ENCODE results near the gene SCCPDH. TPM values are rescaled to one million over a fixed set of nuclear protein-coding genes. Genes with fewer than 3 reads are reported as not detected.

SCCPDH gene
- total and polyA plus RNA-seq, 2 experiments from 2014 or later: 44.2 to 44.8 TPM

DNA sequence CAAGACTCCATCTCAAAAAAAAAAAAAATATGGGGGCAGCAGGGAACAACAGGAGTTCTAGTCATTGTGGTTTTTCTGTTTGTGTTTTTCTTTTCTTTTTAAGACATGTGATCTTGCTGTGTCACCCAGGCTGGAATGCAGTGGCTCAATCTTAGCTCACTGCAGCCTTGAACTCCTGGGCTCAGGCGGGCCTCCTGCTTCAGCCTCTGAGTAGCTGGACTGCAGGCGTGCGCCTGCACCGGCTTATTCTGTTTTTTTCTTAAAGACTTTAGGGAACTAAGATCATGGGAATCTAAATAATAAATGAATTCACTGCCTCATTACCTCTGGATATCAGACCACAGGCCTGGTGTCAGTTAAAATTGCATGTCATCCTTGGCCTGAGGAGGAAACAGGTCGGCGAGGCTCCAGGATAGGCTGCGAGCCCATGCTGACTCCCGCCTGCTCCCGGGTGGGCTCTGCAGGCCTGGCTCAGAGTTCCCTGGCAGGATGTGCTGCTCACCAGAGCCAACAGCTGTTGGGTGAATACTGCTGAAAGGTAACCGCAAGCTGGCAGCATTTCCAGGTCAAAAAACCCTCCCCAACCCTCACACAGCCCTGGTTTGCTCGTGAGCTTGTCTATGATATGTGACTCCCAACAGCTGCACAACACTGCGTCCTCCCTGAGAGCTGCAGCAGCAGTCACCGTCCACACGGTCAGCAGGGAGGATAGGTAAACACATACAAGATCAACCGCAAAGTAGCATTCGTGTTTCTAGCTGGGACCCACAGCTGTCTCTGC, 58.1 kb downstream of the SCCPDH start:
- Histone ChIP-seq H3K36me3 (replicated peaks; ENCODE audit: insufficient read depth, low read depth) (no peaks in the 10 kb centered on the region), H3K27me3 (no peaks in the 10 kb centered on the region), H3K9me3 (ENCODE audit: low read depth) (no peaks in the 10 kb centered on the region), H3K4me1 (ENCODE audit: insufficient read depth) (no peaks in the 10 kb centered on the region), H3K9me2 (replicated peaks; ENCODE audit: insufficient read depth) (no peaks in the 10 kb centered on the region), H3K4me2 (no peak overlapping the region), H2AFZ (no peak overlapping the region), H4K20me1 (ENCODE audit: insufficient read depth, poor library complexity, severe bottlenecking) (no peaks in the 10 kb centered on the region), H3K27ac (no peak overlapping the region), H3K79me2 (no peaks in the 10 kb centered on the region), H3K4me3 (no peak overlapping the region)
- TF ChIP-seq EZH2 (IDR thresholded peaks at IDR 0.05; ENCODE audit: borderline replicate concordance): no peak
- no peak for TF ChIP-seq EZH2phosphoT487 (IDR thresholded peaks at IDR 0.05; ENCODE audit: low read depth, severe bottlenecking, unreplicated experiment)
- TF ChIP-seq CTCF (IDR thresholded peaks at IDR 0.05; ENCODE audit: poor library complexity): no peak
- 78% methylated on average over 16 of the region's 16 CpGs for WGBS (ENCODE audit: low lambda C conversion rate, missing lambda C conversion rate)
- DNase-seq (ENCODE audit: low spot score): no peak

DNA sequence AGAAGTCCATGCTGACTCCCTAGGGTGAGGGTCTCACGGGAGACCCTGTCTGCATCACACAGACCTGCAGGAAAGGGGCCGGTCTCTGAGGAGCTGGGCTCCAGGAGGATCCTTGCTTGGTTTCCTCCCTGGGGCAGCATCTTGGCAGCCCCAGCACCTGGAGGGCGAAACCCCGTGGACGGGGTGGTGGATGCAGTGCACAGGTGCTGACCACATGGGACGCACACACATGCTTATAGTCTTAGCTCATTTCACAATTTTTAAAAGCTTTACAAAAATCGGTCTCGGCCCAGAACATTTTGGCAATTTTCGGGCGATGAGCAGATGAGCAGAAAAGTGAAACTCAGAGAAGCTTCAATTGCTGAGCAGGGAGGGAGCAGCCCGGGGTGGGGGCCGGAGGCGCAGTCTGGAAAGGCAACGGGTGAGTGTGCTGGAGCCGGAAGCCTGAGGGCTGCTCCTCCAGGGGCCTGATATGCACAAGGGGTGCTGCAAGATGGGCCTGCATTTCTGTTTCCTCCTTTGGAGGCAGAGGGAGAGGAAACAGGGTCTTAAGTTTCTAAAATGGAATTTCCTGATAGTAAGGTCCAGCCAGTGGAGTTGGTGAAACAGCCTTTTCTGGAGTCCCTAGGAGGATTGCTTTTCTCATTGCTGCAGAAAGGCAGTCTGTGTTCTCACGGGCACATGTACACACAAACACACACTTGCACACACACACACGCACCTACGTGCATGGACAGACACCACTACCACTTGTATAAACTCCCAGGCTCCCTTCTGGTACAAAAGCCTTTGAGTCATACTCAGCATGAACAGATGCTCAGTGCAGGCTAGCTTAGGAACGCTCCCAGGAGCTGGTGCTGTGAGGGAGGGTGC, 60.6 kb downstream of the SCCPDH start:
- DNase-seq (ENCODE audit: low spot score): no peak
- Histone ChIP-seq H3K9me2 (replicated peaks; ENCODE audit: insufficient read depth) (no peaks in the 10 kb centered on the region), H3K27me3 (no peaks in the 10 kb centered on the region), H4K20me1 (ENCODE audit: insufficient read depth, poor library complexity, severe bottlenecking) (no peaks in the 10 kb centered on the region), H3K9me3 (ENCODE audit: low read depth) (no peaks in the 10 kb centered on the region), H3K27ac (no peak overlapping the region), H2AFZ (no peak overlapping the region), H3K4me1 (ENCODE audit: insufficient read depth) (peaks cover 8% of the 10 kb centered on the region), H3K79me2 (no peaks in the 10 kb centered on the region), H3K4me3 (no peak overlapping the region), H3K4me2 (no peak overlapping the region), H3K36me3 (replicated peaks; ENCODE audit: insufficient read depth, low read depth) (no peaks in the 10 kb centered on the region)
- TF ChIP-seq EZH2 (IDR thresholded peaks at IDR 0.05; ENCODE audit: borderline replicate concordance) (no peak), CTCF (IDR thresholded peaks at IDR 0.05; ENCODE audit: poor library complexity) (no peak), EZH2phosphoT487 (IDR thresholded peaks at IDR 0.05; ENCODE audit: low read depth, severe bottlenecking, unreplicated experiment) (no peak)
- 78% methylated on average over 19 of the region's 19 CpGs for WGBS (ENCODE audit: low lambda C conversion rate, missing lambda C conversion rate)

- no peaks in the 10 kb centered on the region for H3K36me3 ChIP-seq (replicated peaks; ENCODE audit: insufficient read depth, low read depth)
- 93% methylated on average over 13 of the region's 18 CpGs for whole genome bisulfite sequencing (ENCODE audit: low lambda C conversion rate, missing lambda C conversion rate)
- no peaks in the 10 kb centered on the region for H3K79me2 ChIP-seq
- H3K9me2 ChIP-seq (replicated peaks; ENCODE audit: insufficient read depth): no peaks in the 10 kb centered on the region
- no peaks in the 10 kb centered on the region for H4K20me1 ChIP-seq (ENCODE audit: insufficient read depth, poor library complexity, severe bottlenecking)
- TF ChIP-seq EZH2 (IDR thresholded peaks at IDR 0.05; ENCODE audit: borderline replicate concordance) (no peak), CTCF (IDR thresholded peaks at IDR 0.05; ENCODE audit: poor library complexity) (no peak), EZH2phosphoT487 (IDR thresholded peaks at IDR 0.05; ENCODE audit: low read depth, severe bottlenecking, unreplicated experiment) (no peak)
- no peak overlapping the region for H3K4me2 ChIP-seq
- no peaks in the 10 kb centered on the region for H3K9me3 ChIP-seq (ENCODE audit: low read depth)
- no peak overlapping the region for H3K27ac ChIP-seq
- H3K4me1 ChIP-seq (ENCODE audit: insufficient read depth): peaks cover 8% of the 10 kb centered on the region
- no peak for DNase-seq (ENCODE audit: low spot score)
- H3K4me3 ChIP-seq: no peak overlapping the region
- no peak overlapping the region for H2AFZ ChIP-seq
- H3K27me3 ChIP-seq: no peaks in the 10 kb centered on the region
Observed at GRCh38 chr1:246785494-246786111, 61.4 kb downstream of the SCCPDH start.

Measured in hepatocyte (in vitro differentiated cells).